A549 (cell line): ENCODE data around the gene SGCA. TPM values are rescaled to one million over a fixed set of nuclear protein-coding genes. Genes with fewer than 3 reads are reported as not detected.

Experiments
- ATAC-seq, 2 experiments: fragments of 200-7000 bp in 1 of 2; fragments of >200 bp in 1 of 2; cut with Nextera tagmentation in 1 of 2; cut with Tn5 transposase in 1 of 2; 3 replicates each; pipeline versions ENCODE4 v1.8.0 to v1.9.1; 2018 to 2020; ENCODE audit warnings: mild to moderate bottlenecking in 1 of 2, moderate library complexity in 1 of 2
- CTCF ChIA-PET: fragments of 300-600 bp; sonication (Branson Sonifier 250); formaldehyde crosslinking; extraction: SDS; loops from one replicate; lab custom pipeline; 2021; ENCODE audit warnings: antibody characterized with exemption, inconsistent platforms; lab: Yijun Ruan, JAX
- POLR2A ChIA-PET: fragments of 350-600 bp; formaldehyde crosslinking; extraction: SDS; loops from one replicate; lab custom pipeline; 2021; ENCODE audit warnings: antibody characterized with exemption, inconsistent platforms; lab: Yijun Ruan, JAX
- DNase-seq, 2 experiments: peaks; one replicate each; pipeline versions ENCODE4 v3.0.0 to v3.0.0-alpha.2; 2011 to 2016; ENCODE audit warnings: low read depth in 1 of 2, low spot score in 1 of 2
- FAIRE-seq: peaks from 2 replicates; lab custom pipeline; 2011; peaks lifted over from hg19 to GRCh38; lab: Jason Lieb, UNC
- H3K27ac ChIP-seq, 2 experiments: fragments of >200 bp; sonication (Bioruptor Twin); formaldehyde crosslinking; 3 replicates each; pipeline ENCODE4 v1.5.1; 2016 to 2017
- H3K4me1 ChIP-seq: fragments of >200 bp; sonication (Bioruptor Twin); formaldehyde crosslinking; 3 replicates; pipeline ENCODE4 v1.6.1; 2016
- H3K4me2 ChIP-seq: fragments of >200 bp; sonication (Bioruptor Twin); formaldehyde crosslinking; 3 replicates; pipeline ENCODE4 v1.6.1; 2016
- H3K4me3 ChIP-seq: fragments of >200 bp; sonication (Bioruptor Twin); formaldehyde crosslinking; 3 replicates; pipeline ENCODE4 v1.5.1; 2016
- H3K9me3 ChIP-seq: fragments of >200 bp; sonication (Bioruptor Twin); formaldehyde crosslinking; 3 replicates; pipeline ENCODE4 v1.6.1; 2016
- BCL3 ChIP-seq: fragments of >200 bp; sonication (Bioruptor Twin); formaldehyde crosslinking; IDR thresholded peaks from 3 replicates; pipeline ENCODE4 v1.6.1; 2016
- BHLHE40 ChIP-seq: IDR thresholded peaks from 2 replicates; pipeline ENCODE4 v1.6.1; 2012; ENCODE audit warnings: low read depth, low read length, inconsistent platforms
- CBX2 ChIP-seq: fragments of 200-600 bp; sonication (generic); IDR thresholded peaks from 2 replicates; pipeline ENCODE4 v1.6.1; 2016; ENCODE audit warnings: low read depth, mild to moderate bottlenecking, borderline replicate concordance
- CBX8 ChIP-seq: fragments of 200-600 bp; sonication (generic); IDR thresholded peaks from 2 replicates; pipeline ENCODE4 v1.6.1; 2016
- CEBPB ChIP-seq, 2 experiments: fragments of >200 bp in 1 of 2; sonication (Bioruptor Twin) in 1 of 2; formaldehyde crosslinking in 1 of 2; IDR thresholded peaks; 2 replicates each; pipeline ENCODE4 v1.6.1; 2012 to 2016
- CHD4 ChIP-seq: fragments of 200-600 bp; sonication (generic); IDR thresholded peaks from 2 replicates; pipeline ENCODE4 v1.6.1; 2016; ENCODE audit warnings: antibody characterized with exemption, mild to moderate bottlenecking, borderline replicate concordance
- EHMT2 ChIP-seq: fragments of 200-600 bp; sonication (generic); IDR thresholded peaks from 2 replicates; pipeline ENCODE4 v1.6.1; 2016; ENCODE audit warnings: antibody characterized with exemption, low read depth, mild to moderate bottlenecking, moderate library complexity
- ESRRA ChIP-seq: fragments of 150-350 bp; IDR thresholded peaks from 2 replicates; pipeline ENCODE4 v1.6.1; 2014; ENCODE audit warnings: mild to moderate bottlenecking, low read length, borderline replicate concordance
- FOSB ChIP-seq: fragments of 250-450 bp; sonication (Bioruptor Pico); IDR thresholded peaks from 2 replicates; pipeline ENCODE4 v1.5.0; 2020; ENCODE audit warnings: mild to moderate bottlenecking, moderate library complexity
- FOXS1 ChIP-seq: fragments of 250-450 bp; sonication (Bioruptor Pico); IDR thresholded peaks from 2 replicates; pipeline ENCODE4 v1.5.0; 2020; ENCODE audit warnings: mild to moderate bottlenecking, moderate library complexity
- HOXA7 ChIP-seq: fragments of 250-450 bp; sonication (Bioruptor Pico); IDR thresholded peaks from 2 replicates; pipeline ENCODE4 v1.5.0; 2020; ENCODE audit warnings: mild to moderate bottlenecking, moderate library complexity
- HOXB13 ChIP-seq: fragments of 250-450 bp; sonication (Bioruptor Pico); IDR thresholded peaks from 2 replicates; pipeline ENCODE4 v1.5.0; 2020; ENCODE audit warnings: low read depth, mild to moderate bottlenecking, moderate library complexity
- JUN ChIP-seq, 2 experiments: fragments of >200 bp; sonication (Bioruptor Twin); formaldehyde crosslinking; IDR thresholded peaks; 2 replicates in 1 of 2; 3 replicates in 1 of 2; pipeline ENCODE4 v1.6.1; 2016 to 2017
- KDM1A ChIP-seq: fragments of 200-600 bp; sonication (generic); IDR thresholded peaks from 2 replicates; pipeline ENCODE4 v1.6.1; 2016; ENCODE audit warnings: low read depth, mild to moderate bottlenecking
- MAFK ChIP-seq: fragments of 450-650 bp; IDR thresholded peaks from 2 replicates; pipeline ENCODE4 v1.6.1; 2014; ENCODE audit not compliant: partially characterized antibody
- MAX ChIP-seq: IDR thresholded peaks from 2 replicates; pipeline ENCODE4 v1.6.1; 2012
- NFE2L2 ChIP-seq: fragments of 150-350 bp; conservative IDR thresholded peaks from 2 replicates; pipeline ENCODE4 v1.6.1; 2014; ENCODE audit warnings: low read length
- PHF8 ChIP-seq: fragments of 200-600 bp; sonication (generic); IDR thresholded peaks from 2 replicates; pipeline ENCODE4 v1.6.1; 2016; ENCODE audit warnings: low read depth, mild to moderate bottlenecking, antibody characterized with exemption, moderate library complexity, borderline replicate concordance
- RAD21 ChIP-seq, 2 experiments: fragments of >200 bp in 1 of 2; sonication (Bioruptor Twin) in 1 of 2; formaldehyde crosslinking in 1 of 2; IDR thresholded peaks in 1 of 2; conservative IDR thresholded peaks in 1 of 2; 2 replicates in 1 of 2; 3 replicates in 1 of 2; pipeline ENCODE4 v1.6.1; 2012 to 2018; ENCODE audit warnings: inconsistent platforms in 1 of 2
- RCOR1 ChIP-seq: fragments of 150-350 bp; IDR thresholded peaks from 2 replicates; pipeline ENCODE4 v1.6.1; 2014; ENCODE audit warnings: antibody characterized with exemption, low read length, low read depth
- RNF2 ChIP-seq: fragments of 200-600 bp; sonication (generic); IDR thresholded peaks from 2 replicates; pipeline ENCODE4 v1.6.1; 2016; ENCODE audit warnings: low read depth, mild to moderate bottlenecking, antibody characterized with exemption, moderate library complexity, borderline replicate concordance
- SMC3 ChIP-seq: fragments of >200 bp; sonication (Bioruptor Twin); formaldehyde crosslinking; IDR thresholded peaks from 3 replicates; pipeline ENCODE4 v1.6.1; 2018; ENCODE audit warnings: inconsistent platforms
- TP53 ChIP-seq: fragments of 250-450 bp; sonication (Bioruptor Pico); IDR thresholded peaks from 2 replicates; pipeline ENCODE4 v1.5.0; 2021; ENCODE audit warnings: mild to moderate bottlenecking, moderate library complexity
- ZFP36 ChIP-seq: fragments of 450-650 bp; IDR thresholded peaks from 2 replicates; pipeline ENCODE4 v1.6.1; 2014; ENCODE audit warnings: borderline replicate concordance; ENCODE audit not compliant: partially characterized antibody
- ZSCAN20 ChIP-seq: fragments of 250-450 bp; sonication (Bioruptor Pico); IDR thresholded peaks from 2 replicates; pipeline ENCODE4 v1.8.0; 2022; ENCODE audit warnings: mild to moderate bottlenecking, moderate library complexity
- WGBS: methylation state at CpG from one replicate; pipeline ENCODE4 v1.1.6; 2017; ENCODE audit errors: missing lambda C conversion rate; 5-methylcytosine and 5-hydroxymethylcytosine counted together
- polyA plus RNA-seq, 4 experiments: library from polyadenylated mRNA; depleted of rRNA in 3 of 4; stranded (reverse); fragments of >200 nt; fragmentation: RNase III in 1 of 4; extraction: RNeasy Plus Mini Kit Qiagen cat#74134 plus additional on column Dnase treatment in 1 of 4; gene quantifications; 2 replicates in 3 of 4; 3 replicates in 1 of 4; pipeline ENCODE4 v1.2.3, GENCODE V29; 2011 to 2017
- TF ChIP-seq, protein P1 (sequence below): fragments of 250-450 bp; sonication (Bioruptor Pico); IDR thresholded peaks from 2 replicates; pipeline ENCODE4 v1.5.0; 2020; ENCODE audit warnings: low read depth, mild to moderate bottlenecking, moderate library complexity
- TF ChIP-seq, protein P2 (sequence below): fragments of >200 bp; sonication (Bioruptor Twin); formaldehyde crosslinking; IDR thresholded peaks from 3 replicates; pipeline ENCODE4 v1.5.1; 2016

SGCA gene
- polyA plus RNA-seq, 2 of the 4 experiments (the other 2 are of a cell fraction) = 0.44 to 3.4 TPM

DNA sequence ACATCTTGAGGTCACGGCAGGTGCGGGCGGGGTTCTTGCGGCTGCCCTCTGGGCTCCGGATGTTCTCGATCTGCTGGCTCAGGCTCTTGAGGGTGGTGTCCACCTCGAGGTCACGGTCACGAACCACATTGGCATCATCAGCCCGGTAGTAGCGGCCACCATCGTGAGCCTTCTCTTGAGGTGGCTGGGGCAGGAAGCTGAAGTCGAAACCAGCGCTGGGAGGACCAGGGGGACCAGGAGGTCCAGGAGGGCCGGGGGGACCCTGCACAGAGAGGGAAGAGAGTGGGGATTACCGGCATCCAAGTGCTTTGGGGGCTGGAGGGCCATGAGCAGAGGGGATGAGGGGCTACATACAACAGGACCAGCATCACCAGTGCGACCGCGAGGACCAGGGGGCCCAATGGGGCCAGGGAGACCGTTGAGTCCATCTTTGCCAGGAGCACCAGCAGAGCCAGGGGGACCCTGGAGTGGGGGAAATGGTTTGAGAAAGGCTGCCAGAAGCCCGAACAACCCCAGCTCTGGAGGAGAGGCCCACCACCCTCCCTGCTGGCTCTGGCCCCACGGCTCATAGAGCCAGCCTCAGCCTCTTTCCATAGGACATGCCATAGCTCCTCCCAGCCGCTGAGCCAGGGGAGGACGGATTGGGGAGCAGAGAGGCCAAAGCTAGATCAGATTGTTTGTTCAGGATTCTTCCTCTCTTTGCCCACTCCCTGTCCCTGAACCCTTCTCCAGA lies 21.0 kb downstream of the SGCA start (continued):
- no peak for TF ChIP-seq EHMT2

GRCh38 chr17:50187394-50187725 lies 21.6 kb downstream of the SGCA start:
- ATAC-seq (no peak), DNase-seq (no peak), FAIRE-seq (no peak)
- Histone ChIP-seq H3K27ac (peak overlapping the region in 1 of 2 experiments; percentile 36; a peak in 3 of 6 replicates), H3K4me1 (peaks cover 15% of the 10 kb centered on the region), H3K4me3 (no peak overlapping the region), H3K4me2 (no peak overlapping the region), H3K9me3 (no peaks in the 10 kb centered on the region)
- TF ChIP-seq RCOR1 = no peak
- no peak for TF ChIP-seq PHF8
- no peak for TF ChIP-seq CBX2
- TF ChIP-seq EHMT2 = no peak
- no peak for TF ChIP-seq ESRRA
- no peak for TF ChIP-seq MAX
- TF ChIP-seq RAD21 (conservative IDR thresholded peaks at IDR 0.05 in 1 of 2, IDR thresholded peaks at IDR 0.05 in 1 of 2) = no peak
- TF ChIP-seq NFE2L2 = no peak
- TF ChIP-seq FOSB (CRISPR knock-in tag) = no peak
- CTCF ChIA-PET = interaction anchor here (0.6 to 22.0 kb wide), 10 partner anchors 10 to 128 kb away, joined by 3 to 817 read pairs (median 4); partner anchors contain the start of genes COL1A1 and SGCA
- POLR2A ChIA-PET = no interaction called here
- WGBS = 70% methylated on average over 4 of the region's 4 CpGs

DNA sequence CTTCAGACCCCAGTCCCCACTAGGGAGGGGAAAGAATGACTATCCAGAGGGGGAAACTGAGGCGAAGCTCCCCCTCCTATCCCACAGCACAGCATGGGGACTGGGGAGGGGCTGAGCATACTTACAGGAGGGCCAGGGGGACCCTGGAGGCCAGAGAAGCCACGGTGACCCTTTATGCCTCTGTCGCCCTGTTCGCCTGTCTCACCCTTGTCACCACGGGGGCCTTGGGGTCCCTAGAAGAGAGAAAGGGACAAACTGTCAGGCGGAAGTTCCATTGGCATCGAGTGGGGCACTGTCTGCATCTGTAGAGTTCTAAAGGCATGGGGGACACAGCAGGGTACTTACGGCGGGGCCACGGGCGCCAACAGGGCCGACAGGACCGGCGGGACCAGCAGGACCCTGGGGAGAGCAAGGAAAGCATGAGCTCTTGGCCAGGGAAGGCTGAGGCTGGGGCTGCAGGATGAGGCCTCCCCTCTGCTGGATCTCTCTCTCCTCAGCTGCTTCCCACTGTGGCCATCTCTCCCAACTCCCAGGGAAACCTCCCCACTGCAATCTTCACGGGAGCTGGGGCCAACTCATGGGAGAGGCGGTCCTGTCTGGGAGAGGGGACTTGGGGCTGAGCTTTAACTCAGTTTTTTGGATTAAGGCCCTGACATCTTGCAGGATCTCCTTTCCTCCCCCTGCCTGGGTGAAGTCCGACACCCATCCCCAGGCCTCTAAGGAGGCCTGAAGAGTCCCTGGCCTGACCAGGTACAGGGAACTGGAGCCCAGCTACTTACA lies 22.1 kb downstream of the SGCA start:
- Histone ChIP-seq H3K4me1 (peaks cover 15% of the 10 kb centered on the region), H3K27ac (peak overlapping the region in 1 of 2 experiments; percentile 36; a peak in 3 of 6 replicates), H3K9me3 (no peaks in the 10 kb centered on the region), H3K4me3 (no peak overlapping the region), H3K4me2 (no peak overlapping the region)
- no peak for DNase-seq
- 87% methylated on average over 17 of the region's 17 CpGs for WGBS
- ChIA-PET POLR2A (no interaction called here), CTCF (interaction anchor here (0.6 to 22.0 kb wide), 11 partner anchors 9 to 161 kb away, joined by 3 to 817 read pairs (median 4); partner anchors contain the start of genes COL1A1 and SGCA)
- FAIRE-seq = no peak
- no peak for TF ChIP-seq SMC3
- TF ChIP-seq TP53 (CRISPR knock-in tag) = no peak
- TF ChIP-seq BHLHE40 = no peak
- no peak for TF ChIP-seq FOXS1
- TF ChIP-seq, protein P1, sequence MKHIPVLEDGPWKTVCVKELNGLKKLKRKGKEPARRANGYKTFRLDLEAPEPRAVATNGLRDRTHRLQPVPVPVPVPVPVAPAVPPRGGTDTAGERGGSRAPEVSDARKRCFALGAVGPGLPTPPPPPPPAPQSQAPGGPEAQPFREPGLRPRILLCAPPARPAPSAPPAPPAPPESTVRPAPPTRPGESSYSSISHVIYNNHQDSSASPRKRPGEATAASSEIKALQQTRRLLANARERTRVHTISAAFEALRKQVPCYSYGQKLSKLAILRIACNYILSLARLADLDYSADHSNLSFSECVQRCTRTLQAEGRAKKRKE (CRISPR knock-in tag) = no peak
- no peak for TF ChIP-seq CHD4
- no peak for TF ChIP-seq CBX2
- TF ChIP-seq EHMT2 = no peak
- no peak; a peak in 2 of 6 replicates for ATAC-seq

- ChIA-PET CTCF (interaction anchor here (0.6 to 22.0 kb wide), 10 partner anchors 9 to 162 kb away, joined by 3 to 817 read pairs (median 4); partner anchors contain the start of genes COL1A1 and SGCA), POLR2A (no interaction called here)
- peak overlapping the region in 1 of 2 experiments; percentile 36; a peak in 2 of 6 replicates for H3K27ac ChIP-seq
- no peak overlapping the region for H3K4me3 ChIP-seq
- ATAC-seq = no peak
- H3K4me2 ChIP-seq = no peak overlapping the region
- DNase-seq = no peak
- no peaks in the 10 kb centered on the region for H3K9me3 ChIP-seq
- WGBS = 79% methylated on average over 12 of the region's 13 CpGs
- no peak for FAIRE-seq
- TF ChIP-seq MAFK (no peak), ZFP36 (no peak), CBX8 (no peak), CEBPB (IDR thresholded peaks at IDR 0.05) (no peak), CBX2 (no peak), ZSCAN20 (CRISPR knock-in tag) (no peak), RNF2 (no peak), HOXB13 (CRISPR knock-in tag) (no peak), HOXA7 (CRISPR knock-in tag) (no peak), KDM1A (no peak), BCL3 (no peak), JUN (IDR thresholded peaks at IDR 0.05) (no peak)
- TF ChIP-seq, protein P2, sequence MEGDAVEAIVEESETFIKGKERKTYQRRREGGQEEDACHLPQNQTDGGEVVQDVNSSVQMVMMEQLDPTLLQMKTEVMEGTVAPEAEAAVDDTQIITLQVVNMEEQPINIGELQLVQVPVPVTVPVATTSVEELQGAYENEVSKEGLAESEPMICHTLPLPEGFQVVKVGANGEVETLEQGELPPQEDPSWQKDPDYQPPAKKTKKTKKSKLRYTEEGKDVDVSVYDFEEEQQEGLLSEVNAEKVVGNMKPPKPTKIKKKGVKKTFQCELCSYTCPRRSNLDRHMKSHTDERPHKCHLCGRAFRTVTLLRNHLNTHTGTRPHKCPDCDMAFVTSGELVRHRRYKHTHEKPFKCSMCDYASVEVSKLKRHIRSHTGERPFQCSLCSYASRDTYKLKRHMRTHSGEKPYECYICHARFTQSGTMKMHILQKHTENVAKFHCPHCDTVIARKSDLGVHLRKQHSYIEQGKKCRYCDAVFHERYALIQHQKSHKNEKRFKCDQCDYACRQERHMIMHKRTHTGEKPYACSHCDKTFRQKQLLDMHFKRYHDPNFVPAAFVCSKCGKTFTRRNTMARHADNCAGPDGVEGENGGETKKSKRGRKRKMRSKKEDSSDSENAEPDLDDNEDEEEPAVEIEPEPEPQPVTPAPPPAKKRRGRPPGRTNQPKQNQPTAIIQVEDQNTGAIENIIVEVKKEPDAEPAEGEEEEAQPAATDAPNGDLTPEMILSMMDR = no peak
- TF ChIP-seq, all 56 proteins: peak for 0
- H3K4me1 ChIP-seq = peaks cover 15% of the 10 kb centered on the region
Observed at GRCh38 chr17:50188531-50188920, 22.7 kb downstream of the SGCA start.
